A549 (cell line): ENCODE data around the gene GAP43. TPM values are rescaled to one million over a fixed set of nuclear protein-coding genes. Genes with fewer than 3 reads are reported as not detected.

Source experiments
- ATAC-seq, 2 experiments: fragments of 200-7000 bp in 1 of 2; fragments of >200 bp in 1 of 2; cut with Nextera tagmentation in 1 of 2; cut with Tn5 transposase in 1 of 2; 3 replicates each; pipeline versions ENCODE4 v1.8.0 to v1.9.1; 2018 to 2020; ENCODE audit warnings: mild to moderate bottlenecking in 1 of 2, moderate library complexity in 1 of 2
- CTCF ChIA-PET: fragments of 300-600 bp; sonication (Branson Sonifier 250); formaldehyde crosslinking; extraction: SDS; loops from one replicate; lab custom pipeline; 2021; ENCODE audit warnings: antibody characterized with exemption, inconsistent platforms; lab: Yijun Ruan, JAX
- POLR2A ChIA-PET: fragments of 350-600 bp; formaldehyde crosslinking; extraction: SDS; loops from one replicate; lab custom pipeline; 2021; ENCODE audit warnings: antibody characterized with exemption, inconsistent platforms; lab: Yijun Ruan, JAX
- DNase-seq, 2 experiments: peaks; one replicate each; pipeline versions ENCODE4 v3.0.0 to v3.0.0-alpha.2; 2011 to 2016; ENCODE audit warnings: low read depth in 1 of 2, low spot score in 1 of 2
- FAIRE-seq: peaks from 2 replicates; lab custom pipeline; 2011; peaks lifted over from hg19 to GRCh38; lab: Jason Lieb, UNC
- H3K27ac ChIP-seq, 2 experiments: fragments of >200 bp; sonication (Bioruptor Twin); formaldehyde crosslinking; 3 replicates each; pipeline ENCODE4 v1.5.1; 2016 to 2017
- H3K4me1 ChIP-seq: fragments of >200 bp; sonication (Bioruptor Twin); formaldehyde crosslinking; 3 replicates; pipeline ENCODE4 v1.6.1; 2016
- H3K4me2 ChIP-seq: fragments of >200 bp; sonication (Bioruptor Twin); formaldehyde crosslinking; 3 replicates; pipeline ENCODE4 v1.6.1; 2016
- H3K4me3 ChIP-seq: fragments of >200 bp; sonication (Bioruptor Twin); formaldehyde crosslinking; 3 replicates; pipeline ENCODE4 v1.5.1; 2016
- H3K9me3 ChIP-seq: fragments of >200 bp; sonication (Bioruptor Twin); formaldehyde crosslinking; 3 replicates; pipeline ENCODE4 v1.6.1; 2016
- BCL3 ChIP-seq: fragments of >200 bp; sonication (Bioruptor Twin); formaldehyde crosslinking; IDR thresholded peaks from 3 replicates; pipeline ENCODE4 v1.6.1; 2016
- BHLHE40 ChIP-seq: IDR thresholded peaks from 2 replicates; pipeline ENCODE4 v1.6.1; 2012; ENCODE audit warnings: low read depth, low read length, inconsistent platforms
- CBX8 ChIP-seq: fragments of 200-600 bp; sonication (generic); IDR thresholded peaks from 2 replicates; pipeline ENCODE4 v1.6.1; 2016
- CHD2 ChIP-seq: fragments of 150-350 bp; IDR thresholded peaks from 2 replicates; pipeline ENCODE4 v1.6.1; 2014; ENCODE audit warnings: low read length; ENCODE audit not compliant: partially characterized antibody
- CHD4 ChIP-seq: fragments of 200-600 bp; sonication (generic); IDR thresholded peaks from 2 replicates; pipeline ENCODE4 v1.6.1; 2016; ENCODE audit warnings: antibody characterized with exemption, mild to moderate bottlenecking, borderline replicate concordance
- EP300 ChIP-seq, 2 experiments: fragments of >200 bp; sonication (Bioruptor Twin); formaldehyde crosslinking; IDR thresholded peaks; 2 replicates in 1 of 2; 3 replicates in 1 of 2; pipeline ENCODE4 v1.6.1; 2016 to 2017
- FOSL2 ChIP-seq, 2 experiments: fragments of 450-650 bp in 1 of 2; fragments of >200 bp in 1 of 2; sonication (Bioruptor Twin) in 1 of 2; formaldehyde crosslinking; IDR thresholded peaks; 2 replicates each; pipeline versions ENCODE4 v1.5.0 to v1.6.1; 2016 to 2020; ENCODE audit warnings: mild to moderate bottlenecking in 1 of 2, moderate library complexity in 1 of 2
- FOXS1 ChIP-seq: fragments of 250-450 bp; sonication (Bioruptor Pico); IDR thresholded peaks from 2 replicates; pipeline ENCODE4 v1.5.0; 2020; ENCODE audit warnings: mild to moderate bottlenecking, moderate library complexity
- HES2 ChIP-seq: fragments of >200 bp; sonication (Bioruptor Twin); formaldehyde crosslinking; IDR thresholded peaks from 2 replicates; pipeline ENCODE4 v1.6.1; 2016
- HMGXB4 ChIP-seq: fragments of 250-450 bp; sonication (Bioruptor Pico); IDR thresholded peaks from 2 replicates; pipeline ENCODE4 v1.5.0; 2021; ENCODE audit warnings: mild to moderate bottlenecking, moderate library complexity, borderline replicate concordance
- HOXB13 ChIP-seq: fragments of 250-450 bp; sonication (Bioruptor Pico); IDR thresholded peaks from 2 replicates; pipeline ENCODE4 v1.5.0; 2020; ENCODE audit warnings: low read depth, mild to moderate bottlenecking, moderate library complexity
- JUN ChIP-seq, 2 experiments: fragments of >200 bp; sonication (Bioruptor Twin); formaldehyde crosslinking; IDR thresholded peaks; 2 replicates in 1 of 2; 3 replicates in 1 of 2; pipeline ENCODE4 v1.6.1; 2016 to 2017
- KDM1A ChIP-seq: fragments of 200-600 bp; sonication (generic); IDR thresholded peaks from 2 replicates; pipeline ENCODE4 v1.6.1; 2016; ENCODE audit warnings: low read depth, mild to moderate bottlenecking
- MAFK ChIP-seq: fragments of 450-650 bp; IDR thresholded peaks from 2 replicates; pipeline ENCODE4 v1.6.1; 2014; ENCODE audit not compliant: partially characterized antibody
- MAZ ChIP-seq: fragments of 150-350 bp; IDR thresholded peaks from 2 replicates; pipeline ENCODE4 v1.6.1; 2014; ENCODE audit warnings: antibody characterized with exemption, low read depth, low read length, borderline replicate concordance
- NPAS2 ChIP-seq: fragments of 250-450 bp; sonication (Bioruptor Pico); IDR thresholded peaks from 2 replicates; pipeline ENCODE4 v1.8.0; 2022; ENCODE audit warnings: mild to moderate bottlenecking, moderate library complexity, borderline replicate concordance
- PHF8 ChIP-seq: fragments of 200-600 bp; sonication (generic); IDR thresholded peaks from 2 replicates; pipeline ENCODE4 v1.6.1; 2016; ENCODE audit warnings: low read depth, mild to moderate bottlenecking, antibody characterized with exemption, moderate library complexity, borderline replicate concordance
- POLR2A ChIP-seq: IDR thresholded peaks from 2 replicates; pipeline ENCODE4 v1.6.1; 2012; ENCODE audit warnings: mild to moderate bottlenecking, low read length
- RAD21 ChIP-seq, 2 experiments: fragments of >200 bp in 1 of 2; sonication (Bioruptor Twin) in 1 of 2; formaldehyde crosslinking in 1 of 2; IDR thresholded peaks in 1 of 2; conservative IDR thresholded peaks in 1 of 2; 2 replicates in 1 of 2; 3 replicates in 1 of 2; pipeline ENCODE4 v1.6.1; 2012 to 2018; ENCODE audit warnings: inconsistent platforms in 1 of 2
- RARB ChIP-seq: fragments of 250-450 bp; sonication (Bioruptor Pico); IDR thresholded peaks from 2 replicates; pipeline ENCODE4 v1.8.0; 2021; ENCODE audit warnings: mild to moderate bottlenecking, moderate library complexity
- RCOR1 ChIP-seq: fragments of 150-350 bp; IDR thresholded peaks from 2 replicates; pipeline ENCODE4 v1.6.1; 2014; ENCODE audit warnings: antibody characterized with exemption, low read length, low read depth
- SMC3 ChIP-seq: fragments of >200 bp; sonication (Bioruptor Twin); formaldehyde crosslinking; IDR thresholded peaks from 3 replicates; pipeline ENCODE4 v1.6.1; 2018; ENCODE audit warnings: inconsistent platforms
- ZNF302 ChIP-seq: fragments of 250-450 bp; sonication (Bioruptor Pico); IDR thresholded peaks from 2 replicates; pipeline ENCODE4 v1.9.0; 2021; ENCODE audit warnings: inconsistent platforms, mild to moderate bottlenecking, moderate library complexity
- ZSCAN20 ChIP-seq: fragments of 250-450 bp; sonication (Bioruptor Pico); IDR thresholded peaks from 2 replicates; pipeline ENCODE4 v1.8.0; 2022; ENCODE audit warnings: mild to moderate bottlenecking, moderate library complexity
- WGBS: methylation state at CpG from one replicate; pipeline ENCODE4 v1.1.6; 2017; ENCODE audit errors: missing lambda C conversion rate; 5-methylcytosine and 5-hydroxymethylcytosine counted together
- polyA plus RNA-seq, 4 experiments: library from polyadenylated mRNA; depleted of rRNA in 3 of 4; stranded (reverse); fragments of >200 nt; fragmentation: RNase III in 1 of 4; extraction: RNeasy Plus Mini Kit Qiagen cat#74134 plus additional on column Dnase treatment in 1 of 4; gene quantifications; 2 replicates in 3 of 4; 3 replicates in 1 of 4; pipeline ENCODE4 v1.2.3, GENCODE V29; 2011 to 2017

The GAP43 gene
- polyA plus RNA-seq, 2 of the 4 experiments (the other 2 are of a cell fraction): not detected

GRCh38 chr3:115615001-115615814 lies 8.1 kb upstream of the GAP43 start:
- WGBS: 9% methylated on average over 2 of the region's 2 CpGs
- no peak for ATAC-seq
- TF ChIP-seq HES2 (no peak), PHF8 (no peak), ZNF302 (CRISPR knock-in tag) (no peak), CHD4 (no peak), MAFK (no peak), KDM1A (no peak), NPAS2 (CRISPR knock-in tag) (no peak), SMC3 (no peak), HOXB13 (CRISPR knock-in tag) (no peak), RARB (CRISPR knock-in tag) (no peak), RCOR1 (no peak), BHLHE40 (no peak), BCL3 (no peak), ZSCAN20 (CRISPR knock-in tag) (no peak), FOXS1 (no peak), RAD21 (conservative IDR thresholded peaks at IDR 0.05 in 1 of 2, IDR thresholded peaks at IDR 0.05 in 1 of 2) (no peak), POLR2A (no peak), CBX8 (no peak)
- TF ChIP-seq, all 56 proteins: peak for 0
- ChIA-PET CTCF (no interaction called here), POLR2A (no interaction called here)
- Histone ChIP-seq H3K4me2 (no peak overlapping the region), H3K4me3 (no peak overlapping the region), H3K27ac (no peak overlapping the region), H3K4me1 (no peaks in the 10 kb centered on the region), H3K9me3 (no peaks in the 10 kb centered on the region)
- FAIRE-seq: no peak
- no peak for DNase-seq

GRCh38 chr3:115616461-115616860 lies 6.8 kb upstream of the GAP43 start:
- H3K9me3 ChIP-seq: no peaks in the 10 kb centered on the region
- no peak overlapping the region for H3K4me2 ChIP-seq
- ATAC-seq: 0 out of 6 replicates have a peak, but pooled peaks of 1 of the 2 experiments have one; percentile 24
- WGBS: 35% methylated on average over 4 of the region's 4 CpGs
- DNase-seq: no peak
- no peak for TF ChIP-seq CHD2
- no peak for TF ChIP-seq HMGXB4 (CRISPR knock-in tag)
- no peak for TF ChIP-seq EP300 (IDR thresholded peaks at IDR 0.05)
- no peak for TF ChIP-seq BHLHE40
- no peak for TF ChIP-seq MAFK
- TF ChIP-seq JUN (IDR thresholded peaks at IDR 0.05): no peak
- no peak for TF ChIP-seq MAZ
- TF ChIP-seq FOSL2 (IDR thresholded peaks at IDR 0.05): no peak
- TF ChIP-seq FOSL2 (CRISPR knock-in tag; IDR thresholded peaks at IDR 0.05): no peak
- H3K4me1 ChIP-seq: no peaks in the 10 kb centered on the region
- CTCF ChIA-PET: no interaction called here
- POLR2A ChIA-PET: no interaction called here
- no peak overlapping the region for H3K4me3 ChIP-seq
- no peak for FAIRE-seq
- no peak overlapping the region for H3K27ac ChIP-seq
